SK-N-MC (cell line): ENCODE data around the gene CDH11.

Source experiments
- DNase-seq: peaks from one replicate; pipeline ENCODE4 v3.0.0-alpha.2; 2011; ENCODE audit warnings: low read depth, low spot score
- H3K27ac ChIP-seq: fragments of 200-600 bp; sonication (generic); 2 replicates; pipeline ENCODE4 v1.5.1; 2016; ENCODE audit warnings: mixed run types
- H3K36me3 ChIP-seq: fragments of 200-600 bp; sonication (generic); 2 replicates; pipeline ENCODE4 v1.6.1; 2017; ENCODE audit warnings: antibody characterized with exemption, low read length, mixed read lengths; ENCODE audit not compliant: insufficient read depth
- H3K4me3 ChIP-seq: fragments of 200-600 bp; sonication (generic); 2 replicates; pipeline ENCODE4 v1.5.1; 2016
- H3K9ac ChIP-seq: fragments of 200-600 bp; sonication (generic); 2 replicates; pipeline ENCODE4 v1.8.0; 2017; ENCODE audit warnings: mixed run types, mixed read lengths; ENCODE audit not compliant: insufficient read length
- H3K9me3 ChIP-seq: fragments of 200-600 bp; sonication (generic); 2 replicates; pipeline ENCODE4 v1.6.1; 2017; ENCODE audit warnings: low read depth, mild to moderate bottlenecking, antibody characterized with exemption, low read length, moderate library complexity, mixed read lengths
- EZH2 ChIP-seq: fragments of 200-600 bp; sonication (generic); IDR thresholded peaks from one replicate; pipeline ENCODE4 v1.6.1; 2017; ENCODE audit warnings: antibody characterized with exemption
- FOXP2 ChIP-seq: optimal IDR thresholded peaks from 2 replicates; pipeline ENCODE3; 2011; ENCODE audit warnings: mild to moderate bottlenecking, moderate library complexity; ENCODE audit not compliant: insufficient read depth; ENCODE audit errors: extremely low read length, control extremely low read depth
- POLR2AphosphoS5 ChIP-seq: IDR thresholded peaks from 2 replicates; pipeline ENCODE4 v1.6.1; 2012; ENCODE audit warnings: mild to moderate bottlenecking, low read depth, low read length, borderline replicate concordance

The CDH11 gene

GRCh38 chr16:65021852-65022595, 99.8 kb downstream of the CDH11 start:
- H3K4me3 ChIP-seq = no peak overlapping the region
- H3K27ac ChIP-seq = peak overlapping the region; percentile 25; the same call in 1 of the 2 replicates
- no peak for DNase-seq
- H3K36me3 ChIP-seq = peaks cover 81% of the 10 kb centered on the region
- TF ChIP-seq POLR2AphosphoS5 (no peak), EZH2 (no peak)
- H3K9me3 ChIP-seq = no peaks in the 10 kb centered on the region
- no peak overlapping the region for H3K9ac ChIP-seq

- H3K4me3 ChIP-seq = no peak overlapping the region
- H3K27ac ChIP-seq = peak overlapping the region; percentile 50; the same call in 1 of the 2 replicates
- H3K9me3 ChIP-seq = no peaks in the 10 kb centered on the region
- no peak for DNase-seq
- peaks cover 69% of the 10 kb centered on the region for H3K36me3 ChIP-seq
- H3K9ac ChIP-seq = no peak overlapping the region
- no peak for TF ChIP-seq FOXP2
- TF ChIP-seq POLR2AphosphoS5 = no peak; the same call in 1 of the 2 replicates
- TF ChIP-seq EZH2 = no peak
Measured at GRCh38 chr16:65016754-65017153, 105.1 kb downstream of the CDH11 start.

- no peak for TF ChIP-seq EZH2
- TF ChIP-seq FOXP2 = no peak
- no peak for TF ChIP-seq POLR2AphosphoS5
- Histone ChIP-seq H3K36me3 (peaks cover 69% of the 10 kb centered on the region), H3K4me3 (no peak overlapping the region), H3K27ac (no peak overlapping the region), H3K9me3 (no peaks in the 10 kb centered on the region), H3K9ac (no peak overlapping the region)
- DNase-seq = no peak
Measured at GRCh38 chr16:65015599-65015998, 106.3 kb downstream of the CDH11 start.

- Histone ChIP-seq H3K9me3 (no peaks in the 10 kb centered on the region), H3K36me3 (peaks cover 80% of the 10 kb centered on the region), H3K4me3 (no peak overlapping the region), H3K27ac (peak overlapping the region; percentile 36; the same call in 1 of the 2 replicates), H3K9ac (no peak overlapping the region)
- TF ChIP-seq POLR2AphosphoS5 (0 out of 2 replicates have a peak, but pooled peaks have one; percentile 2), FOXP2 (no peak), EZH2 (no peak)
- DNase-seq = no peak
Measured at GRCh38 chr16:65012357-65012756, 109.5 kb downstream of the CDH11 start.

- no peak for DNase-seq
- H3K4me3 ChIP-seq = no peak overlapping the region
- H3K9ac ChIP-seq = no peak overlapping the region
- TF ChIP-seq EZH2 = no peak
- peaks cover 83% of the 10 kb centered on the region for H3K36me3 ChIP-seq
- peak overlapping the region; percentile 54 for H3K27ac ChIP-seq
- H3K9me3 ChIP-seq = no peaks in the 10 kb centered on the region
Measured at GRCh38 chr16:65010125-65010524, 111.7 kb downstream of the CDH11 start.

GRCh38 chr16:65005696-65006095, 116.2 kb downstream of the CDH11 start:
- no peak for DNase-seq
- no peak for TF ChIP-seq EZH2

GRCh38 chr16:65004570-65004969, 117.3 kb downstream of the CDH11 start:
- no peak for DNase-seq
- peaks cover 92% of the 10 kb centered on the region for H3K36me3 ChIP-seq

More at GRCh38 chr16:65005696-65006095, 116.2 kb downstream of the CDH11 start:
- H3K4me3 ChIP-seq = no peak overlapping the region
- H3K9me3 ChIP-seq = no peaks in the 10 kb centered on the region
- peaks cover 93% of the 10 kb centered on the region for H3K36me3 ChIP-seq
- H3K9ac ChIP-seq = no peak overlapping the region
- peak overlapping the region; percentile 46 for H3K27ac ChIP-seq

GRCh38 chr16:65003621-65004020, 118.2 kb downstream of the CDH11 start:
- H3K27ac ChIP-seq = no peak overlapping the region
- TF ChIP-seq FOXP2 = no peak
- no peak for TF ChIP-seq EZH2
- no peak for TF ChIP-seq POLR2AphosphoS5
- H3K9ac ChIP-seq = no peak overlapping the region
- no peaks in the 10 kb centered on the region for H3K9me3 ChIP-seq
- H3K4me3 ChIP-seq = no peak overlapping the region
- peaks cover 86% of the 10 kb centered on the region for H3K36me3 ChIP-seq
- no peak for DNase-seq

More at GRCh38 chr16:65004570-65004969, 117.3 kb downstream of the CDH11 start:
- TF ChIP-seq POLR2AphosphoS5 (no peak), FOXP2 (no peak), EZH2 (no peak)
- Histone ChIP-seq H3K9ac (no peak overlapping the region), H3K27ac (no peak overlapping the region), H3K4me3 (no peak overlapping the region), H3K9me3 (no peaks in the 10 kb centered on the region)

- H3K27ac ChIP-seq = no peak overlapping the region
- no peak for DNase-seq
- no peaks in the 10 kb centered on the region for H3K9me3 ChIP-seq
- H3K9ac ChIP-seq = no peak overlapping the region
- H3K36me3 ChIP-seq = peaks cover 86% of the 10 kb centered on the region
- H3K4me3 ChIP-seq = no peak overlapping the region
- no peak for TF ChIP-seq EZH2
- no peak for TF ChIP-seq FOXP2
- TF ChIP-seq POLR2AphosphoS5 = no peak
Measured at GRCh38 chr16:65002265-65002664, 119.6 kb downstream of the CDH11 start.
